HepG2 (cell line): ENCODE results near the gene DLG5. TPM values are rescaled to one million over a fixed set of nuclear protein-coding genes. Genes with fewer than 3 reads are reported as not detected.

ENCODE experiments used
- CBX5 ChIP-seq: sonication (generic); formaldehyde crosslinking; IDR thresholded peaks from 2 replicates; pipeline ENCODE4 v1.4.0; 2020; ENCODE audit warnings: missing genetic modification reagents, borderline replicate concordance
- CEBPB ChIP-seq: IDR thresholded peaks from 2 replicates; pipeline ENCODE4 v1.6.1; 2011; ENCODE audit warnings: low read depth, low read length, improper control_type of control experiment, borderline replicate concordance
- NCOA1 ChIP-seq: sonication (generic); formaldehyde crosslinking; IDR thresholded peaks from 2 replicates; pipeline ENCODE4 v1.9.0; 2021; ENCODE audit warnings: missing genetic modification reagents
- NFIC ChIP-seq: IDR thresholded peaks from 2 replicates; pipeline ENCODE4 v1.6.1; 2012; ENCODE audit warnings: mild to moderate bottlenecking, low read length, inconsistent platforms
- THAP9 ChIP-seq: sonication (generic); formaldehyde crosslinking; IDR thresholded peaks from 2 replicates; pipeline ENCODE4; 2020; ENCODE audit warnings: missing genetic modification reagents, mild to moderate bottlenecking, borderline replicate concordance
- ZBTB25 ChIP-seq: IDR thresholded peaks from 2 replicates; pipeline ENCODE4 v1.6.1; 2018; ENCODE audit warnings: missing genetic modification reagents
- ZNF101 ChIP-seq: sonication (generic); formaldehyde crosslinking; IDR thresholded peaks from 2 replicates; pipeline ENCODE4 v1.4.0; 2020; ENCODE audit warnings: mild to moderate bottlenecking, low read depth, missing genetic modification reagents, borderline replicate concordance
- ZNF142 ChIP-seq: sonication (generic); formaldehyde crosslinking; IDR thresholded peaks from 2 replicates; pipeline ENCODE4 v1.4.0; 2020; ENCODE audit warnings: missing genetic modification reagents
- ZNF354B ChIP-seq: sonication (generic); formaldehyde crosslinking; IDR thresholded peaks from 2 replicates; pipeline ENCODE4 v1.8.0; 2022; ENCODE audit warnings: mild to moderate bottlenecking, missing genetic modification reagents
- ZNF652 ChIP-seq: IDR thresholded peaks from 2 replicates; pipeline ENCODE4 v1.6.1; 2016; ENCODE audit warnings: low read depth, borderline replicate concordance
- ZNF781 ChIP-seq: sonication (generic); formaldehyde crosslinking; IDR thresholded peaks from 2 replicates; pipeline ENCODE4 v1.5.1; 2020; ENCODE audit warnings: borderline replicate concordance, mild to moderate bottlenecking, missing genetic modification reagents; ENCODE audit errors: not compliant biosample characterization
- ZNF800 ChIP-seq: sonication (generic); formaldehyde crosslinking; IDR thresholded peaks from 2 replicates; pipeline ENCODE4 v1.4.0; 2020; ENCODE audit warnings: missing genetic modification reagents
- ZNF891 ChIP-seq: sonication (generic); formaldehyde crosslinking; IDR thresholded peaks from 2 replicates; pipeline ENCODE4 v1.5.0; 2020; ENCODE audit warnings: mild to moderate bottlenecking, missing genetic modification reagents
- polyA plus RNA-seq, 8 experiments: library from polyadenylated mRNA; depleted of rRNA in 3 of 8; stranded (reverse) in 7 of 8; unstranded in 1 of 8; fragments of >200 nt; fragmentation: Illumina TruSeq in 4 of 8; extraction: Trizol in 4 of 8; gene quantifications; 2 replicates each; pipeline versions ENCODE4 v1.2.1 to v1.2.3, GENCODE V29; 2011 to 2016; ENCODE audit warnings: low read depth in 4 of 8, missing spikeins in 1 of 8, mixed read lengths in 1 of 8; ENCODE audit not compliant: insufficient read depth in 1 of 8
- total RNA-seq, 5 experiments: library from RNA; depleted of rRNA; stranded (reverse); fragments of >200 nt; fragmentation: Illumina TruSeq; extraction: Trizol; gene quantifications; 2 replicates each; pipeline ENCODE4 v1.2.3, GENCODE V29; 2016; ENCODE audit warnings: low read depth in 1 of 5
- TF ChIP-seq, protein P1 (sequence below): sonication (generic); formaldehyde crosslinking; IDR thresholded peaks from 2 replicates; pipeline ENCODE4 v1.5.0; 2020; ENCODE audit warnings: mild to moderate bottlenecking, low read depth, missing genetic modification reagents, borderline replicate concordance

The DLG5 gene
- total and polyA plus RNA-seq, 2 of the 13 experiments (the other 11 are each of a cell fraction or from before 2014, with no cell fraction given): 15.5 to 18.2 TPM

- TF ChIP-seq ZBTB25 (CRISPR knock-in tag): peak; percentile 10; the same call in 1 of the 2 replicates
- TF ChIP-seq ZNF142: 0 out of 2 replicates have a peak, but pooled peaks have one; percentile 4
- TF ChIP-seq ZNF800 (CRISPR knock-in tag): 0 out of 2 replicates have a peak, but pooled peaks have one; percentile 29
- TF ChIP-seq NFIC: 0 out of 2 replicates have a peak, but pooled peaks have one; percentile 3
- 0 out of 2 replicates have a peak, but pooled peaks have one; percentile 2 for TF ChIP-seq CEBPB
- TF ChIP-seq ZNF354B (CRISPR knock-in tag): 0 out of 2 replicates have a peak, but pooled peaks have one; percentile 38
- TF ChIP-seq CBX5 (CRISPR knock-in tag): peak; percentile 21; the same call in 1 of the 2 replicates
- TF ChIP-seq, protein P1, sequence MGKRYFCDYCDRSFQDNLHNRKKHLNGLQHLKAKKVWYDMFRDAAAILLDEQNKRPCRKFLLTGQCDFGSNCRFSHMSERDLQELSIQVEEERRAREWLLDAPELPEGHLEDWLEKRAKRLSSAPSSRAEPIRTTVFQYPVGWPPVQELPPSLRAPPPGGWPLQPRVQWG (CRISPR knock-in tag): no peak
- TF ChIP-seq ZNF781 (CRISPR knock-in tag): no peak
- no peak for TF ChIP-seq NCOA1 (CRISPR knock-in tag)
- TF ChIP-seq THAP9: no peak
- TF ChIP-seq ZNF101 (CRISPR knock-in tag): no peak
- TF ChIP-seq ZNF652: peak; percentile 94
- TF ChIP-seq ZNF891: no peak
Measured at GRCh38 chr10:77888356-77888703, 38.2 kb downstream of the DLG5 start (continued).
